8988T (cell line): ENCODE results near the gene YIPF5.
A peak's percentile ranks its signal among the peaks of the same experiment; 100 is the strongest.

ENCODE experiments used
- DNase-seq: peaks from one replicate; pipeline ENCODE4 v3.0.0; 2011

YIPF5 gene

GRCh38 chr5:144170276-144171024 lies at the start of gene YIPF5, which contains the start of gene KCTD16:
Gene YIPF5, minus strand, starts transcription at chr5:144170659. Its CDS starts 704 bp downstream, at chr5:144169955.
Gene KCTD16, plus strand, starts transcription at chr5:144170873.
- DNase-seq = peak; percentile 41

GRCh38 chr5:144219869-144220268 lies 49.4 kb upstream of the YIPF5 start:
- DNase-seq = no peak

- DNase-seq = no peak
Observed at GRCh38 chr5:144210655-144211054, 40.2 kb upstream of the YIPF5 start.

GRCh38 chr5:144209361-144209760 lies 38.9 kb upstream of the YIPF5 start:
- no peak for DNase-seq

- no peak for DNase-seq
Observed at GRCh38 chr5:144207875-144208444, 37.5 kb upstream of the YIPF5 start.

GRCh38 chr5:144206141-144206540 lies 35.7 kb upstream of the YIPF5 start:
- DNase-seq = no peak

- no peak for DNase-seq
Observed at GRCh38 chr5:144205141-144205551, 34.7 kb upstream of the YIPF5 start.

- no peak for DNase-seq
Observed at GRCh38 chr5:144203750-144204596, 33.5 kb upstream of the YIPF5 start.

- no peak for DNase-seq
Observed at GRCh38 chr5:144202726-144203125, 32.3 kb upstream of the YIPF5 start.

- DNase-seq = no peak
Observed at GRCh38 chr5:144202072-144202471, 31.6 kb upstream of the YIPF5 start.

- no peak for DNase-seq
Observed at GRCh38 chr5:144201588-144201987, 31.1 kb upstream of the YIPF5 start.

GRCh38 chr5:144198386-144198785 lies 27.9 kb upstream of the YIPF5 start:
- no peak for DNase-seq

GRCh38 chr5:144196612-144197011 lies 26.2 kb upstream of the YIPF5 start:
- DNase-seq = no peak

- no peak for DNase-seq
Observed at GRCh38 chr5:144195448-144195847, 25.0 kb upstream of the YIPF5 start.

- DNase-seq = no peak
Observed at GRCh38 chr5:144194144-144194543, 23.7 kb upstream of the YIPF5 start.

GRCh38 chr5:144192661-144193060 lies 22.2 kb upstream of the YIPF5 start:
- no peak for DNase-seq

GRCh38 chr5:144191998-144192397 lies 21.5 kb upstream of the YIPF5 start:
- DNase-seq = no peak

GRCh38 chr5:144191531-144191930 lies 21.1 kb upstream of the YIPF5 start:
- no peak for DNase-seq

GRCh38 chr5:144189800-144190429 lies 19.5 kb upstream of the YIPF5 start:
- no peak for DNase-seq

- DNase-seq = no peak
Observed at GRCh38 chr5:144187699-144188294, 17.3 kb upstream of the YIPF5 start.

- peak; percentile 10 for DNase-seq
Observed at GRCh38 chr5:144183254-144183889, 12.9 kb upstream of the YIPF5 start.

- no peak for DNase-seq
Observed at GRCh38 chr5:144179226-144179625, 8.8 kb upstream of the YIPF5 start.
